CD8-positive, alpha-beta memory T cell (primary cell): ENCODE data around the gene TAF1A. TPM values are rescaled to one million over a fixed set of nuclear protein-coding genes. Genes with fewer than 3 reads are reported as not detected.
A peak's percentile ranks its signal among the peaks of the same experiment; 100 is the strongest.

ENCODE experiments used
- CTCF ChIA-PET: fragments of 350-600 bp; sonication (Branson Sonifier 250); formaldehyde crosslinking; loops from one replicate; lab custom pipeline; 2021; ENCODE audit warnings: antibody characterized with exemption; lab: Charles Lee
- POLR2A ChIA-PET: fragments of 350-600 bp; sonication (Branson Sonifier 250); formaldehyde crosslinking; loops from one replicate; lab custom pipeline; 2021; ENCODE audit warnings: antibody characterized with exemption; lab: Charles Lee
- DNase-seq, 5 donors: peaks; one replicate each; pipeline versions ENCODE4 v3.0.0 to v3.0.0-alpha.2; 2020 to 2022; ENCODE audit warnings: mixed read lengths in 1 of 5
- H3K27ac ChIP-seq: one replicate; pipeline ENCODE4 v1.7.0; 2013; ENCODE audit warnings: low read depth, mild to moderate bottlenecking, low read length, moderate library complexity
- H3K27me3 ChIP-seq: 2 replicates; pipeline ENCODE4 v1.7.0; 2013; ENCODE audit warnings: low read length, mild to moderate bottlenecking; ENCODE audit not compliant: insufficient read depth, poor library complexity, severe bottlenecking
- H3K36me3 ChIP-seq: 2 replicates; pipeline ENCODE4 v1.7.0; 2013; ENCODE audit warnings: mild to moderate bottlenecking, low read length, moderate library complexity; ENCODE audit not compliant: insufficient read depth
- H3K4me1 ChIP-seq: 2 replicates; pipeline ENCODE4 v1.7.0; 2013; ENCODE audit warnings: mild to moderate bottlenecking, low read length, moderate library complexity; ENCODE audit not compliant: insufficient read depth
- H3K4me3 ChIP-seq: 2 replicates; pipeline ENCODE4 v1.7.0; 2013; ENCODE audit warnings: mild to moderate bottlenecking, low read length
- H3K9me3 ChIP-seq: 2 replicates; pipeline ENCODE4 v1.7.0; 2013; ENCODE audit warnings: mild to moderate bottlenecking, low read length
- H3K27ac Mint-ChIP-seq, 8 donors: one replicate each; pipeline ENCODE4 v1.8.0; 2020 to 2021; ENCODE audit warnings: mixed read lengths in 8 of 8, mild to moderate bottlenecking in 6 of 8, inconsistent platforms in 3 of 8, moderate library complexity in 3 of 8
- H3K27me3 Mint-ChIP-seq, 2 donors: one replicate each; pipeline ENCODE4 v1.8.0; 2020 to 2021; ENCODE audit warnings: mixed read lengths in 2 of 2, mild to moderate bottlenecking in 1 of 2, moderate library complexity in 1 of 2
- H3K36me3 Mint-ChIP-seq, 3 donors: one replicate each; pipeline ENCODE4 v1.8.0; 2020 to 2021; ENCODE audit warnings: mixed read lengths in 3 of 3, inconsistent platforms in 1 of 3, mild to moderate bottlenecking in 1 of 3
- H3K4me1 Mint-ChIP-seq, 3 donors: one replicate each; pipeline ENCODE4 v1.8.0; 2020 to 2021; ENCODE audit warnings: mixed read lengths in 3 of 3, inconsistent platforms in 1 of 3, mild to moderate bottlenecking in 1 of 3
- H3K4me3 Mint-ChIP-seq, 7 donors: one replicate each; pipeline ENCODE4 v1.8.0; 2020 to 2021; ENCODE audit warnings: mixed read lengths in 7 of 7, mild to moderate bottlenecking in 6 of 7, moderate library complexity in 4 of 7, inconsistent platforms in 2 of 7
- H3K9me3 Mint-ChIP-seq, 5 donors: one replicate each; pipeline ENCODE4 v1.8.0; 2020 to 2022; ENCODE audit warnings: mixed read lengths in 5 of 5, mild to moderate bottlenecking in 3 of 5, moderate library complexity in 2 of 5, inconsistent platforms in 1 of 5
- polyA plus RNA-seq: library from polyadenylated mRNA; unstranded; fragments of 300-500 nt; fragmentation: Illumina TruSeq; gene quantifications from one replicate; pipeline ENCODE4 v1.2.3, GENCODE V29; 2021
- total RNA-seq, 2 experiments: library from RNA; stranded (reverse); gene quantifications; one replicate each; pipeline ENCODE4 v1.2.3, GENCODE V29; 2021

Gene TAF1A
- total and polyA plus RNA-seq, 3 experiments from 2014 or later = 5.8 to 22.9 (median 21.3) TPM

DNA sequence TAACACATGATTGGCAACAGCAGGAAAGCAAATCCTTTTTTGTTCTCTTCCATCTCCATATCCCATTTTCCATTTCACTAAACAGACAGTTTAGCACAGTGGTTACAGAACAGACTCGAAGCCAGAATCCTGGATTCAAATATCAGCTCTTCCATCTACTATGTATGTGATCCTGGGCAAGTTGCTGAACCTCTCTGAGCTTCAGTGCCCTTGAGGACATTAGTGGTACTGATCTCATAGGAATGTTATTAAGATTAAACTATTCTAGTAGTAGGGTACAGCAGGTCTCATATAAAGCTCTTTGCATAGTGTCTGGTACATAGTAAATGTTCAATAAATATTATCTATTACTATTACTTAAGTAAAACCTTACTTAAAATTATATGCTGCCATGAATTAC, 28.1 kb downstream of the TAF1A start:
- H3K27me3 Mint-ChIP-seq = no peaks in the 10 kb centered on the region
- peaks cover 19% of the 10 kb centered on the region for H3K36me3 ChIP-seq
- POLR2A ChIA-PET = no interaction called here

DNA sequence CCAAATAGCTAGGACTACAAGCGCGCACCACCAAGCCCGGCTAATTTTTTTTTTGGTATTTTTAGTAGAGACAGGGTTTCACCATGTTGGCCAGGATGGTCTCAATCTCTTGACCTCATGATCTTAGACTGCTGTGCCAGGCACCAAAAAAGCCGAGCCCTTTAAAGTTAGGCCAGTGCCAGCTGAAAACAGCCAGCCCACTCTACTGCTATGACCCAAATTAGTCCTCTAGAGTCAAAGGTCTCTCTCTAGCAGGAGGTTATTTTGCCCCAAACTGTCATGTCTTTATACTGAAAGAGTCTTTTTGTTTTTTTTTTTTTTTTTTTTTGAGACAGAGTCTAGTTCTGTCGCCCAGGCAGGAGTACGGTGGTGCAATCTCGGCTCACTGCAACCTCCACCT, 32.2 kb downstream of the TAF1A start:
- no peak overlapping the region for H3K4me3 Mint-ChIP-seq
- H3K4me1 Mint-ChIP-seq = no peaks in the 10 kb centered on the region
- no peak for DNase-seq
- H3K9me3 Mint-ChIP-seq = no peaks in the 10 kb centered on the region
- Histone ChIP-seq H3K27ac (no peak overlapping the region), H3K4me3 (no peak overlapping the region), H3K36me3 (peaks cover 19% of the 10 kb centered on the region), H3K9me3 (no peaks in the 10 kb centered on the region), H3K27me3 (no peaks in the 10 kb centered on the region), H3K4me1 (no peaks in the 10 kb centered on the region)
- ChIA-PET POLR2A (no interaction called here), CTCF (interaction anchor here (1.1 kb wide), 1 partner anchor 13 kb away, joined by 3 read pairs; no protein-coding TSS in a partner anchor)
- H3K27me3 Mint-ChIP-seq = no peaks in the 10 kb centered on the region
- H3K36me3 Mint-ChIP-seq = peaks cover 0 to 61% (median 12%) of the 10 kb centered on the region in 3 donors
- peak overlapping the region in 1 of 8 donors; percentile 47 for H3K27ac Mint-ChIP-seq

More for the DNA sequence above, 28.1 kb downstream of the TAF1A start:
- no peak for DNase-seq
- Histone ChIP-seq H3K27ac (no peak overlapping the region), H3K4me3 (no peak overlapping the region), H3K27me3 (no peaks in the 10 kb centered on the region), H3K9me3 (no peaks in the 10 kb centered on the region), H3K4me1 (no peaks in the 10 kb centered on the region)
- no peaks in the 10 kb centered on the region for H3K9me3 Mint-ChIP-seq
- peaks cover 0 to 5% (median 1%) of the 10 kb centered on the region in 3 donors for H3K4me1 Mint-ChIP-seq
- CTCF ChIA-PET = no interaction called here
- no peak overlapping the region for H3K27ac Mint-ChIP-seq
- H3K4me3 Mint-ChIP-seq = no peak overlapping the region
- peaks cover 0 to 72% (median 19%) of the 10 kb centered on the region in 3 donors for H3K36me3 Mint-ChIP-seq

GRCh38 chr1:222557148-222557547, 32.6 kb downstream of the TAF1A start:
- H3K4me1 ChIP-seq = no peaks in the 10 kb centered on the region
- no peaks in the 10 kb centered on the region for H3K9me3 ChIP-seq
- POLR2A ChIA-PET = no interaction called here
- CTCF ChIA-PET = interaction anchor here (1.1 kb wide), 1 partner anchor 13 kb away, joined by 3 read pairs; no protein-coding TSS in a partner anchor
- peak overlapping the region in 1 of 8 donors; percentile 47 for H3K27ac Mint-ChIP-seq
- H3K27me3 Mint-ChIP-seq = no peaks in the 10 kb centered on the region
- H3K4me3 ChIP-seq = no peak overlapping the region
- H3K27me3 ChIP-seq = no peaks in the 10 kb centered on the region
- no peak overlapping the region for H3K4me3 Mint-ChIP-seq
- DNase-seq = no peak
- peaks cover 19% of the 10 kb centered on the region for H3K36me3 ChIP-seq
- no peaks in the 10 kb centered on the region for H3K4me1 Mint-ChIP-seq
- H3K27ac ChIP-seq = no peak overlapping the region
- H3K9me3 Mint-ChIP-seq = no peaks in the 10 kb centered on the region
- peaks cover 0 to 57% (median 11%) of the 10 kb centered on the region in 3 donors for H3K36me3 Mint-ChIP-seq

GRCh38 chr1:222555992-222556615, 33.6 kb downstream of the TAF1A start:
- CTCF ChIA-PET = no interaction called here
- H3K9me3 Mint-ChIP-seq = no peaks in the 10 kb centered on the region
- H3K4me3 Mint-ChIP-seq = no peak overlapping the region
- Histone ChIP-seq H3K4me1 (no peaks in the 10 kb centered on the region), H3K27ac (no peak overlapping the region), H3K36me3 (peaks cover 13% of the 10 kb centered on the region), H3K4me3 (no peak overlapping the region), H3K27me3 (no peaks in the 10 kb centered on the region), H3K9me3 (no peaks in the 10 kb centered on the region)
- no peaks in the 10 kb centered on the region for H3K4me1 Mint-ChIP-seq
- no peaks in the 10 kb centered on the region for H3K27me3 Mint-ChIP-seq
- POLR2A ChIA-PET = no interaction called here
- peaks cover 0 to 50% (median 9%) of the 10 kb centered on the region in 3 donors for H3K36me3 Mint-ChIP-seq
- peak overlapping the region in 3 of 8 donors; percentile 26 to 82 (median 74) for H3K27ac Mint-ChIP-seq
- no peak for DNase-seq

- Histone ChIP-seq H3K27me3 (no peaks in the 10 kb centered on the region), H3K4me1 (no peaks in the 10 kb centered on the region), H3K4me3 (no peak overlapping the region), H3K9me3 (no peaks in the 10 kb centered on the region), H3K36me3 (peaks cover 4% of the 10 kb centered on the region), H3K27ac (no peak overlapping the region)
- H3K36me3 Mint-ChIP-seq = peaks cover 0 to 32% (median 5%) of the 10 kb centered on the region in 3 donors
- H3K4me1 Mint-ChIP-seq = no peaks in the 10 kb centered on the region
- ChIA-PET POLR2A (no interaction called here), CTCF (no interaction called here)
- no peak for DNase-seq
- H3K27me3 Mint-ChIP-seq = no peaks in the 10 kb centered on the region
- no peaks in the 10 kb centered on the region for H3K9me3 Mint-ChIP-seq
- no peak overlapping the region for H3K4me3 Mint-ChIP-seq
- peak overlapping the region in 3 of 8 donors; percentile 4 to 78 (median 32) for H3K27ac Mint-ChIP-seq
These were observed 35.6 kb downstream of the TAF1A start for GRCh38 chr1:222554177-222554576.

- Histone ChIP-seq H3K36me3 (no peaks in the 10 kb centered on the region), H3K4me1 (no peaks in the 10 kb centered on the region), H3K4me3 (no peak overlapping the region), H3K9me3 (no peaks in the 10 kb centered on the region), H3K27me3 (no peaks in the 10 kb centered on the region), H3K27ac (no peak overlapping the region)
- H3K4me3 Mint-ChIP-seq = no peak overlapping the region
- H3K27me3 Mint-ChIP-seq = no peaks in the 10 kb centered on the region
- H3K9me3 Mint-ChIP-seq = no peaks in the 10 kb centered on the region
- H3K27ac Mint-ChIP-seq = peak overlapping the region in 1 of 8 donors; percentile 87
- POLR2A ChIA-PET = no interaction called here
- no peaks in the 10 kb centered on the region for H3K4me1 Mint-ChIP-seq
- no peak for DNase-seq
- H3K36me3 Mint-ChIP-seq = peaks cover 0 to 24% (median 3%) of the 10 kb centered on the region in 3 donors
- CTCF ChIA-PET = interaction anchor here (0.6 kb wide), 1 partner anchor 180 kb away, joined by 3 read pairs; no protein-coding TSS in a partner anchor
These were observed 36.9 kb downstream of the TAF1A start for GRCh38 chr1:222552882-222553281.

GRCh38 chr1:222547944-222548671, 41.6 kb downstream of the TAF1A start, which contains the start of gene HHIPL2:
HHIPL2 (minus strand) TSS chr1:222548104; CDS start chr1:222548044, 60 bp downstream.
- DNase-seq = no peak

GRCh38 chr1:222547260-222547614, 42.5 kb downstream of the TAF1A start:
- H3K27me3 ChIP-seq = peaks cover 6% of the 10 kb centered on the region
- POLR2A ChIA-PET = no interaction called here
- H3K27ac ChIP-seq = no peak overlapping the region
- no peak overlapping the region for H3K4me3 ChIP-seq
- Mint-ChIP-seq H3K27me3 (peaks cover 10 to 31% of the 10 kb centered on the region in 2 donors), H3K36me3 (no peaks in the 10 kb centered on the region), H3K4me1 (no peaks in the 10 kb centered on the region), H3K4me3 (no peak overlapping the region), H3K9me3 (no peaks in the 10 kb centered on the region), H3K27ac (no peak overlapping the region)
- no peaks in the 10 kb centered on the region for H3K9me3 ChIP-seq
- H3K4me1 ChIP-seq = no peaks in the 10 kb centered on the region
- H3K36me3 ChIP-seq = no peaks in the 10 kb centered on the region
- CTCF ChIA-PET = no interaction called here
- no peak for DNase-seq

More at GRCh38 chr1:222547944-222548671, 41.6 kb downstream of the TAF1A start, which contains the start of gene HHIPL2:
- Mint-ChIP-seq H3K4me1 (no peaks in the 10 kb centered on the region), H3K27me3 (peaks cover 5 to 27% of the 10 kb centered on the region in 2 donors), H3K36me3 (no peaks in the 10 kb centered on the region), H3K9me3 (no peaks in the 10 kb centered on the region), H3K4me3 (no peak within 1 kb of the TSS), H3K27ac (no peak within 1 kb of the TSS)
- H3K36me3 ChIP-seq = no peaks in the 10 kb centered on the region
- CTCF ChIA-PET = interaction anchor here (1.4 kb wide), 1 partner anchor 83 kb away, joined by 3 read pairs; no protein-coding TSS in a partner anchor
- H3K27ac ChIP-seq = no peak within 1 kb of the TSS
- H3K4me3 ChIP-seq = no peak within 1 kb of the TSS
- H3K9me3 ChIP-seq = no peaks in the 10 kb centered on the region
- peaks cover 6% of the 10 kb centered on the region for H3K27me3 ChIP-seq
- POLR2A ChIA-PET = no interaction called here
- no peaks in the 10 kb centered on the region for H3K4me1 ChIP-seq
